ENCODE data around the gene ZSCAN25.

ZSCAN25 gene

DNA sequence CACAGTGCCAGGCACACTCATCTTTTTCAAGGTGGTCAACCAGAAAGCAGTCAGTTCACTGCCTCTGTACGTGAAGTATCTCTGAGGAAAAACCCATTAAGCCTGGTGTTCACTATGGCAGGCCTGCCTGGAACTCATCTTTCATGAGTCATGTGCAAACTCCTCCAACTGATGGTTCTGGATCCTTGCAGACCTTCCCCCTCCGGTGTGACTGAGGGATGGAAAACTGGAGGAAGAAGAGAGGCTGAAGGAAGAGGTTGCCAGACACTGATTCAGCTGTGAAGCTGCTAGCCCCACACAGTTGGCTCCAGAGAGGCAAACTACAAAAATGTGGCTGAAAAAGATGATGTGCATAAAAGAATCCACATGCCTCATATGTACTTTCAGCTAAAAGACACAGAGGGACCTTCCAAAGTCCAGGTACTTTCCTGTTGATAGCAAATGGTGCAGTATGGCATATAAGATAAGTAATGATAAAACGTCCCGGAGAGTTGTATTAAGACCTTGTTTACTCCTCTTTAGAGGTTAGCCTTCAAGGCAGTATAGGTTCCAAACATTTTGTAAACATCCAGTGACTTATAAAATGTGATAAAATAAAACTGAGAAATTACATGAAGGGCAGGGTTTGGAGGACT, 60.4 kb downstream of the ZSCAN25 start:
- no peak for DNase-seq
- in situ Hi-C loops (cut with MboI; ENCODE audit: low pct_unique_long_range_greater_than_20kb, low sequenced_read_pairs) = no loop called here

DNA sequence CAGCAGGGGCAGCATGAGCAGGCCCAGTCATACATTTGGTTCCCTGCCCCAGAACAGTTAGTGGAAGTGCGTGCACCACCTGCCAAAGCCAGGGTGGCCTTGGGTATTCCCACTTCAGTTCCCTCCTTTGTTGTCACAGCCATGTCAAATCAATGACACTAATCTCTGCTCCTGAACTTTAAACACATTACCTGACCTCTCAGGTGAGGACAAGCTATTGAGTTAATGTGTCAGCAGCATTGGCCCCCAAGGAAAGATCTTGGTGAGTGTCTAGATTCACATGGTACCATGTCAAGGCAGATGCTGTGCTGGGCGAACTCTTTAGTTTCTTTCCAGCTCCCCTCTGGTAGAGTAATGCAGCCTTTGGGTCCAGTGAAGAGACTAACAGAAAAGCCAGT, 60.9 kb downstream of the ZSCAN25 start:
- in situ Hi-C loops (cut with MboI; ENCODE audit: low pct_unique_long_range_greater_than_20kb, low sequenced_read_pairs) = no loop called here
- no peak for DNase-seq

- in situ Hi-C loops (cut with MboI; ENCODE audit: low pct_unique_long_range_greater_than_20kb, low sequenced_read_pairs) = no loop called here
- DNase-seq = no peak
Measured at GRCh38 chr7:99679032-99679399, 62.3 kb downstream of the ZSCAN25 start.

DNA sequence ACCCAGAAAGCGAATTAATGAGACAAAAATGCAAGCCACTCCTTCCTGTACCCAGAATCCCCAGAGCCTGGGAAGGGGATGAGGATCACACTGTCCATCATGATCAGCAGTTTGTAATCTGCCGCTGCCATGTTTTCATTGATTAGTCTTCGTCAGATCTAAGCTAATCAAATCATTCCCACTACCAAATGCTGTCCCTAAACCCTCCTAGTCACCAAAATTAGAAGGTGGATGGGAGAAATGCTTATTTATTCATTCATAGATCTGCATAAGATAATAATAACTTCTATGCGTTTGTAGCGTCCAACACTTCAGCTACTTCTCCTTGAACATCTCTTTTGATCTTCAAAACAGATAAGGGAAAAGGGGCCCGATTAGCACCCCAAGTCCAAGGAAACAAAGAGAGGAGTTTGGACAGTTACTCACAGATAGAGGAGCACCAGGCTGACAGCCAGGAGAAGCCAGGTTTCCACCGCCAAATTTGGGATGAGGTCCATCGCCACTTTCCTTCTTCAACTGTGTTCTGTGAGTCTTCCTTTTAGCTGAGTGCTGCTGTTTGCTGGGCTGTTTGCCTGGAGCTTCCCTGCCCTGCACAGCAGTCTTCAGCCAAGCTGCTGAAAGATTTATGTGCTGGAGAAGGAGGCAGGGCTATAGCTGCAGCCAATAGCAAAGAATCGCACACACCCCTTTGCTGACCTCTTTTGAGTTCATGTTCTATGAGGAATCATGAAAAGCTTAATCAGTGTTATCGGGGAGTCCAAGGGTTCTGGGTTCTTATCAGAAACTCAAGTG, 62.9 kb downstream of the ZSCAN25 start, which contains the start of gene CYP3A5:
Gene CYP3A5, minus strand, starts transcription at position 597 of the 792 bp plus-strand sequence. Its CDS starts 100 bp downstream, at position 497.
- in situ Hi-C loops (cut with MboI; ENCODE audit: low pct_unique_long_range_greater_than_20kb, low sequenced_read_pairs) = no loop called here
- DNase-seq = no peak

All from KBM-7 (cell line).